ENCODE measurements around the gene ADCY5. TPM values are rescaled to one million over a fixed set of nuclear protein-coding genes. Genes with fewer than 3 reads are reported as not detected.

The ADCY5 gene
- total and polyA plus RNA-seq, 4 donors = 0.74 to 6.6 (median 2.9) TPM

- Histone ChIP-seq H3K27ac (ENCODE audit: low read depth in 1 of 2, low read length in 2 of 2) (no peak overlapping the region), H3K9me3 (ENCODE audit: control insufficient read depth in 4 of 4, low read length in 3 of 4) (no peaks in the 10 kb centered on the region), H3K4me1 (ENCODE audit: control insufficient read depth in 4 of 4, insufficient read depth in 4 of 4, low read length in 3 of 4) (peaks cover 7 to 20% (median 13%) of the 10 kb centered on the region in 4 donors), H3K4me3 (ENCODE audit: low read depth in 1 of 3, low read length in 3 of 3) (no peak overlapping the region), H3K36me3 (ENCODE audit: control insufficient read depth in 4 of 4, insufficient read depth in 3 of 4, low read depth in 1 of 4, low read length in 3 of 4) (no peaks in the 10 kb centered on the region), H3K27me3 (ENCODE audit: control insufficient read depth in 4 of 4, insufficient read depth in 4 of 4, low read length in 3 of 4) (no peaks in the 10 kb centered on the region), H3K9ac (ENCODE audit: low read depth in 1 of 2, low read length in 2 of 2) (no peak overlapping the region)
- WGBS = 93% methylated on average over 11 of the region's 11 CpGs
- no peak for DNase-seq (ENCODE audit: low spot score)
- TF ChIP-seq RXRA (IDR thresholded peaks at IDR 0.05) (no peak), REST (IDR thresholded peaks at IDR 0.05) (no peak), GABPA (IDR thresholded peaks at IDR 0.05 in 1 of 2, conservative IDR thresholded peaks at IDR 0.05 in 1 of 2) (no peak), HNF4A (conservative IDR thresholded peaks at IDR 0.05) (no peak), SP1 (IDR thresholded peaks at IDR 0.05) (no peak), JUND (IDR thresholded peaks at IDR 0.05) (no peak), TAF1 (conservative IDR thresholded peaks at IDR 0.05) (no peak), CTCF (IDR thresholded peaks at IDR 0.05; ENCODE audit: low read depth, low read length, missing input control) (no peak), FOXA1 (IDR thresholded peaks at IDR 0.05) (no peak), FOXA2 (IDR thresholded peaks at IDR 0.05) (no peak), NR2F2 (IDR thresholded peaks at IDR 0.05) (no peak), RAD21 (IDR thresholded peaks at IDR 0.05) (no peak), ATF3 (IDR thresholded peaks at IDR 0.05) (no peak), EGR1 (IDR thresholded peaks at IDR 0.05; ENCODE audit: low read depth in 2 of 2) (no peak), YY1 (IDR thresholded peaks at IDR 0.05) (no peak), HNF4G (IDR thresholded peaks at IDR 0.05) (no peak)
- TF ChIP-seq, protein P1, sequence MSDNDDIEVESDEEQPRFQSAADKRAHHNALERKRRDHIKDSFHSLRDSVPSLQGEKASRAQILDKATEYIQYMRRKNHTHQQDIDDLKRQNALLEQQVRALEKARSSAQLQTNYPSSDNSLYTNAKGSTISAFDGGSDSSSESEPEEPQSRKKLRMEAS (IDR thresholded peaks at IDR 0.05) = no peak
- TF ChIP-seq, protein P2, sequence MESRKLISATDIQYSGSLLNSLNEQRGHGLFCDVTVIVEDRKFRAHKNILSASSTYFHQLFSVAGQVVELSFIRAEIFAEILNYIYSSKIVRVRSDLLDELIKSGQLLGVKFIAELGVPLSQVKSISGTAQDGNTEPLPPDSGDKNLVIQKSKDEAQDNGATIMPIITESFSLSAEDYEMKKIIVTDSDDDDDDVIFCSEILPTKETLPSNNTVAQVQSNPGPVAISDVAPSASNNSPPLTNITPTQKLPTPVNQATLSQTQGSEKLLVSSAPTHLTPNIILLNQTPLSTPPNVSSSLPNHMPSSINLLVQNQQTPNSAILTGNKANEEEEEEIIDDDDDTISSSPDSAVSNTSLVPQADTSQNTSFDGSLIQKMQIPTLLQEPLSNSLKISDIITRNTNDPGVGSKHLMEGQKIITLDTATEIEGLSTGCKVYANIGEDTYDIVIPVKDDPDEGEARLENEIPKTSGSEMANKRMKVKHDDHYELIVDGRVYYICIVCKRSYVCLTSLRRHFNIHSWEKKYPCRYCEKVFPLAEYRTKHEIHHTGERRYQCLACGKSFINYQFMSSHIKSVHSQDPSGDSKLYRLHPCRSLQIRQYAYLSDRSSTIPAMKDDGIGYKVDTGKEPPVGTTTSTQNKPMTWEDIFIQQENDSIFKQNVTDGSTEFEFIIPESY (IDR thresholded peaks at IDR 0.05) = no peak
Observed at GRCh38 chr3:123405021-123405420, 43.9 kb downstream of the ADCY5 start.

All from liver (tissue), 9 donors.